Mammary epithelial cell (primary cell): Measurements from ENCODE around the gene FMO5.

ENCODE experiments used
- CTCF ChIP-seq, 2 donors: IDR thresholded peaks in 1 of 2; conservative IDR thresholded peaks in 1 of 2; 2 replicates each; pipeline ENCODE4 v1.5.1; 2011 to 2012; ENCODE audit warnings: inconsistent platforms in 2 of 2, low read length in 2 of 2, mild to moderate bottlenecking in 2 of 2, control low read depth in 1 of 2, low read depth in 1 of 2; ENCODE audit not compliant: insufficient read depth in 1 of 2; ENCODE audit errors: extremely low read depth in 1 of 2
- EZH2 ChIP-seq: IDR thresholded peaks from 2 replicates; pipeline ENCODE4 v1.6.1; 2012; ENCODE audit warnings: low read length, inconsistent platforms, borderline replicate concordance

DNA sequence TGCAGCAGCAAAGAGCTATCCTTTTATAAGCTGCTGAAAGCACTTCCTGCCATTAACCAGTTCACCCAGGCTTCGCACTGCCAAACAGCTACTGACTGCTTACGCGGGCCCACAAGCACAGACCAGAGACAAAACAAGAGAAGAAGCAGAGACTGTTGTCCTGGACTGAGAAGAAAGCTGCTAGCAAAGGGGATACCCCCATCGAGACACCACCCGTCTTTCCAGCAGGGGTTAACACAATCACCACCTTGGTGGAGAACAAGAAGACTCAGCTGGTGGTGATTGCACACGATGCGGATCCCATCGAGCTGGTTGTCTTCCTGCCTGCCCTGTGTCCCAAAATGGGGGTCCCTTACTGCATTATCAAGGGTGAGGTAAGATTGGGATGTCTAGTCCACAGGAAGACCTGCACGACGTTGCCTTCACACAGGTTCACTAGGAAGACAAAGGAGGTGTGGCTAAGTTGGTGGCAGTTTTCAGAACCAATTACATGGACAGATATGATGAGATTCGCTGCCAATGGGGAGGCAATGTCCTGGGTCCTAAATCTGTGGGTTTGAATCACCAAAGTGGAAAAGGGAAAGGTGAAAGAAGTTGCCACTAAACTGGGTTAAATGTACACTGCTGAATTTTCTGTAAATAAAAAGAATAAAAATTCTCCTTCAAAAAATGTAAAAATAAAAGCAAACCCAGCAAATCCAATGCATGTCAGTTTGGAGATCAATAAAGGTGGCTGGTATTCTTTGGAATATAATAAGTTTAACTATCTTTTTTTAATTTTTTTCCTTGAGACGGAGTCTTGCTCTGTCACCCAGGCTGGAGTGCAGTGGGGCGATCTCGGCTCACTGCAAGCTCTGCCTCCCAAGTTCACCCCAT lies 1.2 kb downstream of the FMO5 start:
- no peak for TF ChIP-seq CTCF (conservative IDR thresholded peaks at IDR 0.05 in 1 of 2, IDR thresholded peaks at IDR 0.05 in 1 of 2; ENCODE audit: extremely low read depth in 1 of 2, insufficient read depth in 1 of 2, low read depth in 1 of 2, low read length in 2 of 2)
- TF ChIP-seq EZH2: no peak
